ENCODE measurements around the gene S100A6. TPM values are rescaled to one million over a fixed set of nuclear protein-coding genes. Genes with fewer than 3 reads are reported as not detected.
"Not testable (repeated sequence)": the region's sequence is repeated elsewhere in the genome, so short reads cannot be mapped to it uniquely, and the experiment has no call there.

Gene S100A6
- total and polyA plus RNA-seq, 2 donors (not counting 3 experiments of a cell fraction or from before 2014, with no cell fraction given), result 552 to 908 TPM

DNA sequence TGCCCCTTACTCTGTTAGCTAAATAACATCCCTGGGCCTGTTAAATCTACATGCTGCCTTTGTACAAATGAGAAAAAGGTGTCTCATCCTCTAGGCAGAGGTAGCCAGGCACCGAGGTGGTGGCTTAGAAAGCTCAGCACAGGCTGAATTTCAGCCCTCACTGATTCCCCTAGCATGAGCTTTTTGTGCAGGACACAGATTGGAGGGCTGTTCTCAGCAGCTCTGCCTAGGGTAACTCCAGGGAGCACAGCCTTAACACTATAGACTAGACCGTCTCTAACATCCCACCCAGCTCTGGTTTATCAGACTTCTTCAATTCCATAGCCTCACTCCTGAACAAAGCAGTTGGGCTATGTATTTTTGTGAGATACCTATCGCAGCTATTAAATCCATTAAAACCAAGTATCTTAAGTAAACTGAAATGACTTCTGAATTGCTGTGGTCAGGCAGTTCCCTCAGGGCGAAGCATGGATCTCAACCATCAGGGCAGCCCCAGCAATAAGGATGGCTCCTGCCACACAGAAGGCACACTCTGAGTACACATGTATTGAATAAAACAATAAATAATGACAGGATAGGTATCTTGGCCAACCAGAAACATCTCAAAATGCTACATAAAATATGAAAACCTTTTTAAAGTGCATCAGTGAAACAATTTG, 14.8 kb downstream of the S100A6 start:
- POLR2A ChIA-PET, result interaction anchor here (1.3 kb wide), 1 partner anchor 11 kb away, joined by 3 read pairs; no protein-coding TSS in a partner anchor
- DNase-seq (ENCODE audit: low read depth, low spot score), result no peak
- Histone ChIP-seq H3K27me3 (ENCODE audit: control insufficient read depth in 2 of 2, insufficient read depth in 2 of 2, low read length in 2 of 2) (no peaks in the 10 kb centered on the region), H3K27ac (ENCODE audit: insufficient read depth, low read depth, low read length) (no peak overlapping the region), H3K36me3 (ENCODE audit: control insufficient read depth in 2 of 2, extremely low read depth in 1 of 2, insufficient read depth in 2 of 2, low read length in 2 of 2) (no peaks in the 10 kb centered on the region), H3K4me1 (ENCODE audit: control insufficient read depth, extremely low read depth, insufficient read depth, low read length) (peaks cover 4% of the 10 kb centered on the region), H3K9ac (replicated peaks; ENCODE audit: extremely low read depth, insufficient read depth, low read length) (no peak overlapping the region), H3K79me2 (ENCODE audit: control insufficient read depth, insufficient read depth, low read length) (no peaks in the 10 kb centered on the region), H3K9me1 (replicated peaks; ENCODE audit: control insufficient read depth, extremely low read depth, insufficient read depth, low read length) (no peaks in the 10 kb centered on the region), H3K4me2 (ENCODE audit: insufficient read depth, low read length) (no peak overlapping the region), H4K20me1 (replicated peaks; ENCODE audit: control insufficient read depth, extremely low read depth, insufficient read depth, low read length) (no peaks in the 10 kb centered on the region), H3K9me3 (replicated peaks; ENCODE audit: control insufficient read depth, insufficient read depth, low read length) (no peaks in the 10 kb centered on the region), H3K4me3 (replicated peaks in 1 of 3; ENCODE audit: insufficient read depth in 1 of 3, low read depth in 1 of 3, low read length in 3 of 3) (no peak overlapping the region), H2AFZ (ENCODE audit: low read depth, low read length) (no peak overlapping the region)
- intact Hi-C loops (cut with micrococcal nuclease) (no loop called here), dilution Hi-C loops (cut with MboI; ENCODE audit: extremely low pct_ligation_motif_present, low sequenced_read_pairs) (no loop called here)
- no peak for FAIRE-seq
- TF ChIP-seq EZH2 (IDR thresholded peaks at IDR 0.05; ENCODE audit: borderline replicate concordance, low read depth, low read length, severe bottlenecking) (no peak), JUN (IDR thresholded peaks at IDR 0.05; ENCODE audit: borderline replicate concordance, insufficient read depth, insufficient read length, low read depth) (no peak), GATA2 (IDR thresholded peaks at IDR 0.05; ENCODE audit: insufficient read depth, insufficient read length, low read depth, low read length) (no peak), POLR2A (IDR thresholded peaks at IDR 0.05; ENCODE audit: low read depth, low read length) (no peak), FOS (IDR thresholded peaks at IDR 0.05; ENCODE audit: borderline replicate concordance, insufficient read depth, low read length) (no peak), POLR2AphosphoS5 (IDR thresholded peaks at IDR 0.05; ENCODE audit: insufficient read depth, low read depth, low read length) (no peak), MYC (IDR thresholded peaks at IDR 0.05; ENCODE audit: low read depth, low read length) (no peak)
- TF ChIP-seq, protein P1, sequence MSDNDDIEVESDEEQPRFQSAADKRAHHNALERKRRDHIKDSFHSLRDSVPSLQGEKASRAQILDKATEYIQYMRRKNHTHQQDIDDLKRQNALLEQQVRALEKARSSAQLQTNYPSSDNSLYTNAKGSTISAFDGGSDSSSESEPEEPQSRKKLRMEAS (IDR thresholded peaks at IDR 0.05; ENCODE audit: insufficient read depth, insufficient read length), result no peak
- TF ChIP-seq, protein P2, sequence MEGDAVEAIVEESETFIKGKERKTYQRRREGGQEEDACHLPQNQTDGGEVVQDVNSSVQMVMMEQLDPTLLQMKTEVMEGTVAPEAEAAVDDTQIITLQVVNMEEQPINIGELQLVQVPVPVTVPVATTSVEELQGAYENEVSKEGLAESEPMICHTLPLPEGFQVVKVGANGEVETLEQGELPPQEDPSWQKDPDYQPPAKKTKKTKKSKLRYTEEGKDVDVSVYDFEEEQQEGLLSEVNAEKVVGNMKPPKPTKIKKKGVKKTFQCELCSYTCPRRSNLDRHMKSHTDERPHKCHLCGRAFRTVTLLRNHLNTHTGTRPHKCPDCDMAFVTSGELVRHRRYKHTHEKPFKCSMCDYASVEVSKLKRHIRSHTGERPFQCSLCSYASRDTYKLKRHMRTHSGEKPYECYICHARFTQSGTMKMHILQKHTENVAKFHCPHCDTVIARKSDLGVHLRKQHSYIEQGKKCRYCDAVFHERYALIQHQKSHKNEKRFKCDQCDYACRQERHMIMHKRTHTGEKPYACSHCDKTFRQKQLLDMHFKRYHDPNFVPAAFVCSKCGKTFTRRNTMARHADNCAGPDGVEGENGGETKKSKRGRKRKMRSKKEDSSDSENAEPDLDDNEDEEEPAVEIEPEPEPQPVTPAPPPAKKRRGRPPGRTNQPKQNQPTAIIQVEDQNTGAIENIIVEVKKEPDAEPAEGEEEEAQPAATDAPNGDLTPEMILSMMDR (IDR thresholded peaks at IDR 0.05; ENCODE audit: extremely low read depth in 1 of 2, insufficient read depth in 1 of 2, low read depth in 1 of 2, low read length in 2 of 2), result no peak
- CTCF ChIA-PET, result interaction anchor here (0.9 to 2.5 kb wide), 7 partner anchors 9 to 107 kb away, joined by 3 to 14 read pairs (median 5); partner anchors contain the start of gene S100A13
- BruUV-seq (replicated peaks), result no TSS peak

DNA sequence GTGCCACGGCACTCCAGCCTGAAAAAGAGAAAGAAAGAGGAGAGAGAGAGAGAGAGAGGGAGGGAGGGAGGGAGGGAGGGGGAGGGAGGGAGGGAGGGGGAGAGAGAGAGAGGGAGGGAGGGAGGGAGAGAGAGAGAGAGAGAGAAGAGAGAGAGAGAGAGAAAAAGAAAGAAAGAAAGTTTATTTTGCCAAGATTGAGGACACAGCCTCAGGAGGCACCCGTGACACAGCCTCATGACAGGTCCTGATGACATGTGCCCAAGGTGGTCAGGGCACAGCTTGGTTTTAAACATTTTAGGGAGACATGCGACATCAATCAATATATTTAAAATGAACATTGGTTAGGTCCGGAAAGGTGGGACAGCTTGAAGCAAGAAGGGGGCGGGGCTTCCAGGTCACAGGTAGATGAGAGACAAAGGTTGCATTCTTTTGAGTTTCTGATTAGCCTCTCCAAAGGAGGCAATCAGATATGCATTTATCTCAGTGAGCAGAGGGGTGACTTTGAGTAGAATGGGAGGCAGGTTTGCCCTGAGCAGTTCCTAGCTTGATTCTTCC, 15.6 kb downstream of the S100A6 start:
- intact Hi-C loops (cut with micrococcal nuclease); FAIRE-seq; DNase-seq (ENCODE audit: low read depth, low spot score); H3K4me3 ChIP-seq (replicated peaks in 1 of 3; ENCODE audit: insufficient read depth in 1 of 3, low read depth in 1 of 3, low read length in 3 of 3); H3K9me3 ChIP-seq (replicated peaks; ENCODE audit: control insufficient read depth, insufficient read depth, low read length); H3K27ac ChIP-seq (ENCODE audit: insufficient read depth, low read depth, low read length); H3K4me2 ChIP-seq (ENCODE audit: insufficient read depth, low read length); H3K36me3 ChIP-seq (ENCODE audit: control insufficient read depth in 2 of 2, extremely low read depth in 1 of 2, insufficient read depth in 2 of 2, low read length in 2 of 2); BruUV-seq (replicated peaks); H3K27me3 ChIP-seq (ENCODE audit: control insufficient read depth in 2 of 2, insufficient read depth in 2 of 2, low read length in 2 of 2); H3K9ac ChIP-seq (replicated peaks; ENCODE audit: extremely low read depth, insufficient read depth, low read length); dilution Hi-C loops (cut with MboI; ENCODE audit: extremely low pct_ligation_motif_present, low sequenced_read_pairs); H2AFZ ChIP-seq (ENCODE audit: low read depth, low read length); H3K4me1 ChIP-seq (ENCODE audit: control insufficient read depth, extremely low read depth, insufficient read depth, low read length); H4K20me1 ChIP-seq (replicated peaks; ENCODE audit: control insufficient read depth, extremely low read depth, insufficient read depth, low read length); H3K9me1 ChIP-seq (replicated peaks; ENCODE audit: control insufficient read depth, extremely low read depth, insufficient read depth, low read length); H3K79me2 ChIP-seq (ENCODE audit: control insufficient read depth, insufficient read depth, low read length): not testable (repeated sequence)
- ChIA-PET POLR2A (interaction anchor here (1.3 kb wide), 1 partner anchor 11 kb away, joined by 3 read pairs; no protein-coding TSS in a partner anchor), CTCF (interaction anchor here (0.9 to 2.5 kb wide), 7 partner anchors 8 to 107 kb away, joined by 3 to 14 read pairs (median 5); partner anchors contain the start of gene S100A13)
